Bronchial epithelial cell (primary cell): Measurements from ENCODE around the gene MAPK8IP2. TPM values are rescaled to one million over a fixed set of nuclear protein-coding genes. Genes with fewer than 3 reads are reported as not detected.

Source experiments
- DNase-seq: peaks from one replicate; pipeline ENCODE4 v3.0.0-alpha.2; 2010; ENCODE audit warnings: low read depth
- FAIRE-seq: peaks from 2 replicates; lab custom pipeline; 2011; peaks lifted over from hg19 to GRCh38; lab: Jason Lieb, UNC
- H3K27me3 ChIP-seq: 2 replicates; pipeline ENCODE4 v1.5.1; 2011; ENCODE audit warnings: low read length; ENCODE audit not compliant: control insufficient read depth, insufficient read depth
- H3K36me3 ChIP-seq: 2 replicates; pipeline ENCODE4 v1.5.1; 2011; ENCODE audit warnings: low read length; ENCODE audit not compliant: control insufficient read depth, insufficient read depth
- H3K4me3 ChIP-seq: 2 replicates; pipeline ENCODE4 v1.5.1; 2011; ENCODE audit warnings: mild to moderate bottlenecking, low read depth, low read length, control low read depth
- total RNA-seq: library from RNA; depleted of rRNA; stranded (reverse); fragments of >200 nt; gene quantifications from 2 replicates; pipeline ENCODE4 v1.2.1, GENCODE V29; 2014
- TF ChIP-seq, protein P1 (sequence below): IDR thresholded peaks from 2 replicates; pipeline ENCODE4 v1.5.1; 2011; ENCODE audit warnings: mild to moderate bottlenecking, moderate library complexity, low read length, control low read depth, inconsistent platforms; ENCODE audit not compliant: insufficient read depth, severe bottlenecking

Gene MAPK8IP2
- total RNA-seq, 1 donor from 2014 or later: 0.53 TPM

- DNase-seq (no peak), FAIRE-seq (no peak)
- H3K36me3 ChIP-seq: no peaks in the 10 kb centered on the region
- no peak overlapping the region for H3K4me3 ChIP-seq
- H3K27me3 ChIP-seq: peaks cover 2% of the 10 kb centered on the region
- TF ChIP-seq, protein P1, sequence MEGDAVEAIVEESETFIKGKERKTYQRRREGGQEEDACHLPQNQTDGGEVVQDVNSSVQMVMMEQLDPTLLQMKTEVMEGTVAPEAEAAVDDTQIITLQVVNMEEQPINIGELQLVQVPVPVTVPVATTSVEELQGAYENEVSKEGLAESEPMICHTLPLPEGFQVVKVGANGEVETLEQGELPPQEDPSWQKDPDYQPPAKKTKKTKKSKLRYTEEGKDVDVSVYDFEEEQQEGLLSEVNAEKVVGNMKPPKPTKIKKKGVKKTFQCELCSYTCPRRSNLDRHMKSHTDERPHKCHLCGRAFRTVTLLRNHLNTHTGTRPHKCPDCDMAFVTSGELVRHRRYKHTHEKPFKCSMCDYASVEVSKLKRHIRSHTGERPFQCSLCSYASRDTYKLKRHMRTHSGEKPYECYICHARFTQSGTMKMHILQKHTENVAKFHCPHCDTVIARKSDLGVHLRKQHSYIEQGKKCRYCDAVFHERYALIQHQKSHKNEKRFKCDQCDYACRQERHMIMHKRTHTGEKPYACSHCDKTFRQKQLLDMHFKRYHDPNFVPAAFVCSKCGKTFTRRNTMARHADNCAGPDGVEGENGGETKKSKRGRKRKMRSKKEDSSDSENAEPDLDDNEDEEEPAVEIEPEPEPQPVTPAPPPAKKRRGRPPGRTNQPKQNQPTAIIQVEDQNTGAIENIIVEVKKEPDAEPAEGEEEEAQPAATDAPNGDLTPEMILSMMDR: no peak
Observed at GRCh38 chr22:50610041-50610451, 9.5 kb downstream of the MAPK8IP2 start.

DNA sequence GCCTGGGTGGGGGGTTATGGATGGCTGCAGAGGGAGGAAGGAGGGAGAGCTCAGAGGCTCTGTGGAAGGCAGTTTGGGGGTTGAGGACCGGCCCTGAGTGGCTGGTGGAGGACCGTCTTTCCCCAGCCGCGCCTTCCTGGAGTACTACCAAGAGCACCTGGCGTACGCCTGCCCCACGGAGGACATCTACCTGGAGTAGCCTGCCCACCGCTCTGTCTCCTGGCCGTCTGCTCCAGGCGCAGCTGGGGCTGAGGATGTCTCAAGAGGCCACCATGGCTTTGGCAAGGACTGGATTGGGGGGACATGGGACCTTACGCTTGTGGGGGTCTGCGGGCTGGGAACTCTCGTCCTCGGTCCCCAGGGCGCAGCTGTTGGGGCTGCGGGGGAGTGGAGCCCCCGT lies 10.0 kb downstream of the MAPK8IP2 start:
- Histone ChIP-seq H3K4me3 (no peak overlapping the region), H3K36me3 (no peaks in the 10 kb centered on the region), H3K27me3 (peaks cover 2% of the 10 kb centered on the region)
- no peak for FAIRE-seq
- TF ChIP-seq, protein P1: no peak
- DNase-seq: no peak

- Histone ChIP-seq H3K36me3 (no peaks in the 10 kb centered on the region), H3K27me3 (peaks cover 2% of the 10 kb centered on the region), H3K4me3 (no peak overlapping the region)
- no peak for DNase-seq
- TF ChIP-seq, protein P1: no peak
- FAIRE-seq: no peak
Observed at GRCh38 chr22:50611341-50612060, 10.9 kb downstream of the MAPK8IP2 start.

DNA sequence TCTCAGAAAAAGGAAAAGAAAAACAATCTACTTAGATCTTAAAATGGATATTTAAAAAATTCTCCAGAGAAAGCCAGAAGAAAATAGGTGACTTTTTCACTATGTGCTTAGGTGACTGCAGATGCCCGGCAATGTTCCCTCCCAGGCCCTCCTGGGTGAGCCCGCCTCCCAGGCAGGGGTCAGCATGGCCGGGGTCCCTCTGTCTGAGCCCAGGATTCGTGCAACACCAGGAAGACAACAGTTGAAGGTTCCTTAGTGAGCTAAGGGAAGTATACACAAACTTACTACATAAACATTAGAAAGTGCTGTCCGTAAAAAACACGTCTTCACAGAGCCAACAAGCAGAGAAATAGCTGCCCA lies 11.6 kb downstream of the MAPK8IP2 start:
- Histone ChIP-seq H3K27me3 (peaks cover 2% of the 10 kb centered on the region), H3K36me3 (no peaks in the 10 kb centered on the region), H3K4me3 (no peak overlapping the region)
- no peak for FAIRE-seq
- no peak for DNase-seq
- TF ChIP-seq, protein P1: no peak

DNA sequence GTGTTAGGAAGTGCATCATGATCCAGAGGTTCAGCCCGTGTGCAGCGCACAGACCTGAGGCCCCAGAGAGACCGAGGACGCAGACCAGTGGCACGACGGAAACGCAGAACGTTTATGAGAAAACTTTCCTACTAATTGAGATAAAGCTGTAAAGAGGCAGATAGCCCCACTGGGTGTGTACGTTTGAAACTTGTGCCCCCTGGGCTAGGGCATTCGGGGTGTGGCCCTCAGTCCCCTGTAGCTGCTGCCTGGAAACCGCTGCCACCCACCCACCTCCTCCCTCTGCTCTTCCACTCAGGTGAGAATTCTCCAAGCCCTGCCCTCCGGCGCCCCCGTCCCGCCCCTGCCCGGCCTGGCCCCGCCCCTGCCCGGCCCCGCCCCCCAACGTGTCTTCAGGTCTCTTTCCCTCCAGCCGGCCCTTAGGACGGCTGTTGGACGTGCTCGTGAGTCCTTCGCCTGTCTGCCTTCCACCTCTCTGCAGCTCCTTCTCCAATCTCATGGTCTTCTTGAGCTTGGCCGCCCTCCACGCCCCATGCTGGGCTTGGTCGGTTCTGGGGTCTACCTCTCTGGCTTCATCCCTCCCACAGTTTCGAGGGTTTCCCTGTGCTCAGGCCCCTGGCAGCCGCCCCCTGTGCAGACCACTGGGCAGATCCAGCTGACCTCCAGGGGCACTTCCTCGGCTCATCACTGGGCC lies 12.1 kb downstream of the MAPK8IP2 start:
- no peaks in the 10 kb centered on the region for H3K36me3 ChIP-seq
- H3K27me3 ChIP-seq: peaks cover 2% of the 10 kb centered on the region
- TF ChIP-seq, protein P1: no peak
- no peak overlapping the region for H3K4me3 ChIP-seq
- DNase-seq: no peak
- no peak for FAIRE-seq
